Measurements from ENCODE around the gene PMM1.

DNA sequence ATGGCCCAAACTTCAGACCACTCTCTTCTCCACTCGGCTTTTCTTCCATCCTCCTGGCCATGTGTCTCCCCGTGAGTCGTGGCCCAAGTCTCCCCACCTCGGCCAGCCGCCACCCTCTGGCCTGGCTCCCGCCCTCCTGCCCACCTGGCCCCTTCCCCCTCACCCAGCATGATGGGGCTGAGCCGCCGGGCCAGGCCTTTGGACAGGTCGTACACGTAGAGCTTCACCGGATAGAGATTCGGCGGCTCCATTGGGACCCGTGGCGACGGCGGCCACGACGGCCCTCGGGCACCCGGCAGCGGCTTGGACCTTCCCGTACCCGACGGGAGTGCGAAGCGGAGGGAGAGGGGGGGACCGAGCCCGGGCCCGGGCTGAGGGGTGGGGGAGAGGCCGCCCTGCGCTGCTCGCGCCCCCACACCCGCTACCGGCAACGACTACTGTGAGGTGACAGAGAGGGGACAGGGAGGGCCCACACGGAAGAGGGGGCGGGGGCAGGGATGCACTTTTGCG is 31.0 kb upstream of the PMM1 start, which contains the start of gene DESI1:
- no peak for TF ChIP-seq EZH2 (IDR thresholded peaks at IDR 0.05; ENCODE audit: insufficient read depth, low read length)
- TF ChIP-seq, protein P1, sequence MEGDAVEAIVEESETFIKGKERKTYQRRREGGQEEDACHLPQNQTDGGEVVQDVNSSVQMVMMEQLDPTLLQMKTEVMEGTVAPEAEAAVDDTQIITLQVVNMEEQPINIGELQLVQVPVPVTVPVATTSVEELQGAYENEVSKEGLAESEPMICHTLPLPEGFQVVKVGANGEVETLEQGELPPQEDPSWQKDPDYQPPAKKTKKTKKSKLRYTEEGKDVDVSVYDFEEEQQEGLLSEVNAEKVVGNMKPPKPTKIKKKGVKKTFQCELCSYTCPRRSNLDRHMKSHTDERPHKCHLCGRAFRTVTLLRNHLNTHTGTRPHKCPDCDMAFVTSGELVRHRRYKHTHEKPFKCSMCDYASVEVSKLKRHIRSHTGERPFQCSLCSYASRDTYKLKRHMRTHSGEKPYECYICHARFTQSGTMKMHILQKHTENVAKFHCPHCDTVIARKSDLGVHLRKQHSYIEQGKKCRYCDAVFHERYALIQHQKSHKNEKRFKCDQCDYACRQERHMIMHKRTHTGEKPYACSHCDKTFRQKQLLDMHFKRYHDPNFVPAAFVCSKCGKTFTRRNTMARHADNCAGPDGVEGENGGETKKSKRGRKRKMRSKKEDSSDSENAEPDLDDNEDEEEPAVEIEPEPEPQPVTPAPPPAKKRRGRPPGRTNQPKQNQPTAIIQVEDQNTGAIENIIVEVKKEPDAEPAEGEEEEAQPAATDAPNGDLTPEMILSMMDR (IDR thresholded peaks at IDR 0.05; ENCODE audit: insufficient read depth, low read depth, low read length) = no peak
